ENCODE measurements around the gene CDC25A. TPM values are rescaled to one million over a fixed set of nuclear protein-coding genes. Genes with fewer than 3 reads are reported as not detected.

Gene CDC25A
- total RNA-seq, 1 donor from 2014 or later = 51.8 TPM

DNA sequence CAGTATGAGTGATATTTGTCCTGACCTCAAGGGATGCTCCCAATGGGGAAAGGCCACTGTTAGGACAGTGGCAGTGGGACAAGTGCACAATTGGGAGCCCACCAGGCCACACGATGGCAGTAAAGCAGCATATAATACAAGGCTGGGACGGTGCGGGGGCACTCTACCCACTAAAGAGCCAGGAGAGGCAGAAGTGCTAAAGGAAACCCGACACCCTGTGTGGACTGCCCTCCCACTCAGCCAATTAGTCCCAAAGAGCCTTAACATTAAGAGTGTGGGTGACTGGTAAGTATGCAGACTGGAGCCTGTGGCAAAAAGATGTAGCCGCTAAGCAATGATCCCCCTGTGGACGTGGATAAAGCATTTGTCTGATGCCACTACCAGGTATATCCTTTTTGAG lies 44.5 kb upstream of the CDC25A start:
- H3K79me2 ChIP-seq (ENCODE audit: low read depth) = no peaks in the 10 kb centered on the region
- no peak overlapping the region for H3K4me3 ChIP-seq
- H3K27ac ChIP-seq = peak overlapping the region; percentile 61
- no peaks in the 10 kb centered on the region for H4K20me1 ChIP-seq (ENCODE audit: low read depth)
- H3K4me2 ChIP-seq = peak overlapping the region; percentile 48
- no peak overlapping the region for H3K27ac Mint-ChIP-seq
- peaks cover 5% of the 10 kb centered on the region for H3K27me3 Mint-ChIP-seq (ENCODE audit: insufficient read depth, low read depth)
- no peak overlapping the region for H3K9ac ChIP-seq
- peak; percentile 86 for DNase-seq (ENCODE audit: low spot score)
- H3K36me3 ChIP-seq = no peaks in the 10 kb centered on the region
- H3K4me1 Mint-ChIP-seq = peaks cover 24% of the 10 kb centered on the region
- H3K36me3 Mint-ChIP-seq = no peaks in the 10 kb centered on the region
- H3K4me3 Mint-ChIP-seq = peak overlapping the region; percentile 15
- peak overlapping the region; percentile 82 for H2AFZ ChIP-seq (replicated peaks)
- H3K4me1 ChIP-seq = peaks cover 14% of the 10 kb centered on the region
- peaks cover 10% of the 10 kb centered on the region for H3K9me3 Mint-ChIP-seq
- no peaks in the 10 kb centered on the region for H3K27me3 ChIP-seq
- TF ChIP-seq EZH2phosphoT487 (IDR thresholded peaks at IDR 0.05) = no peak
- TF ChIP-seq, protein P1, sequence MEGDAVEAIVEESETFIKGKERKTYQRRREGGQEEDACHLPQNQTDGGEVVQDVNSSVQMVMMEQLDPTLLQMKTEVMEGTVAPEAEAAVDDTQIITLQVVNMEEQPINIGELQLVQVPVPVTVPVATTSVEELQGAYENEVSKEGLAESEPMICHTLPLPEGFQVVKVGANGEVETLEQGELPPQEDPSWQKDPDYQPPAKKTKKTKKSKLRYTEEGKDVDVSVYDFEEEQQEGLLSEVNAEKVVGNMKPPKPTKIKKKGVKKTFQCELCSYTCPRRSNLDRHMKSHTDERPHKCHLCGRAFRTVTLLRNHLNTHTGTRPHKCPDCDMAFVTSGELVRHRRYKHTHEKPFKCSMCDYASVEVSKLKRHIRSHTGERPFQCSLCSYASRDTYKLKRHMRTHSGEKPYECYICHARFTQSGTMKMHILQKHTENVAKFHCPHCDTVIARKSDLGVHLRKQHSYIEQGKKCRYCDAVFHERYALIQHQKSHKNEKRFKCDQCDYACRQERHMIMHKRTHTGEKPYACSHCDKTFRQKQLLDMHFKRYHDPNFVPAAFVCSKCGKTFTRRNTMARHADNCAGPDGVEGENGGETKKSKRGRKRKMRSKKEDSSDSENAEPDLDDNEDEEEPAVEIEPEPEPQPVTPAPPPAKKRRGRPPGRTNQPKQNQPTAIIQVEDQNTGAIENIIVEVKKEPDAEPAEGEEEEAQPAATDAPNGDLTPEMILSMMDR (IDR thresholded peaks at IDR 0.05) = peak; percentile 66
- H3F3A ChIP-seq (ENCODE audit: low read depth) = peaks cover 15% of the 10 kb centered on the region
- peaks cover 6% of the 10 kb centered on the region for H3K9me3 ChIP-seq (ENCODE audit: low read depth)

DNA sequence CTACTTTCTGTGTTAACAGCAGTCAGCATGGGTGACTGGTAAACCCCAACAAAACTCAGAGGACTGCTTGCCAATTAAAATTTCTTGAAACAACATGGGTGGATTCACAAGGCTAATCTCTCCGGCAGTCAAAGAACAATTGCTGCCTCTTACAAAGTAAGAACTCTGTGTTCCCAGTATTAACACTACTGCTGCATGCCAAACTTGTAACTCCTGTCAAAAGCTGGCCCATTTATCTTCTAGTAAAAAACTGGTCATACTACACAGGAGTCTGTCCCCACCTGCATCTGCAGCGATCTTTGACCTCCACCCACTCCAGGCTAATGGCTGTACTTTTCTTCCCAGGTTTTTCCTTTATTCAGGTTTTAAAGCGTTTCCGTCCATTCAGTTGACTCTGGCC lies 44.0 kb upstream of the CDC25A start:
- H3K27ac ChIP-seq = peak overlapping the region; percentile 61
- no peak overlapping the region for H3K4me3 Mint-ChIP-seq
- no peaks in the 10 kb centered on the region for H3K79me2 ChIP-seq (ENCODE audit: low read depth)
- peaks cover 6% of the 10 kb centered on the region for H3K9me3 ChIP-seq (ENCODE audit: low read depth)
- H3K27me3 Mint-ChIP-seq (ENCODE audit: insufficient read depth, low read depth) = peaks cover 7% of the 10 kb centered on the region
- DNase-seq (ENCODE audit: low spot score) = peak; percentile 45
- no peaks in the 10 kb centered on the region for H3K36me3 ChIP-seq
- no peak overlapping the region for H3K27ac Mint-ChIP-seq
- no peaks in the 10 kb centered on the region for H3K36me3 Mint-ChIP-seq
- peak overlapping the region; percentile 48 for H3K4me2 ChIP-seq
- H2AFZ ChIP-seq (replicated peaks) = peak overlapping the region; percentile 82
- TF ChIP-seq, protein P1 (IDR thresholded peaks at IDR 0.05) = no peak
- TF ChIP-seq EZH2 (IDR thresholded peaks at IDR 0.05) (no peak), EZH2phosphoT487 (IDR thresholded peaks at IDR 0.05) (no peak)
- H3K4me3 ChIP-seq = peak overlapping the region; percentile 13
- peaks cover 10% of the 10 kb centered on the region for H3K9me3 Mint-ChIP-seq
- no peaks in the 10 kb centered on the region for H3K27me3 ChIP-seq
- H4K20me1 ChIP-seq (ENCODE audit: low read depth) = no peaks in the 10 kb centered on the region
- no peak overlapping the region for H3K9ac ChIP-seq
- peaks cover 22% of the 10 kb centered on the region for H3K4me1 Mint-ChIP-seq
- peaks cover 15% of the 10 kb centered on the region for H3F3A ChIP-seq (ENCODE audit: low read depth)
- peaks cover 14% of the 10 kb centered on the region for H3K4me1 ChIP-seq

DNA sequence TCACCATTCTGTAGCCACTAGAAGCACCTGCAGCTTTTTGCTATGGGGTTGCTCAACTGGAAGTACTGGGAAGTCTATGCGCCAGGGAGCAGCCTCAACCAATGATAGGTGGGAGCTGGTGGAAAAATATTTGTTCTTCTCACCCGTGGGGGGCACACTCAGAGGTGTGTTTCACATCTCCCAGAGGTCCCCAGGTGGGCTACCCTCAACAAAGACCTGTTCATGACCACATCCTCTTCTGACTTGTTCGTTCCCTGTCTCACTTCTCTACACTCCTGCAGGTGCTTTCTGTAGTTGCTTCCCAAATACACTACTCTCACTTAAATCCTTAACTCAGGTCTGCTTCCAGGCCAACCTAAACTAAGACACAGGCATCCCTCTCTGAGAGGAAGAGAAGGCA lies 38.7 kb upstream of the CDC25A start:
- H3K9ac ChIP-seq = no peak overlapping the region
- Mint-ChIP-seq H3K27me3 (ENCODE audit: insufficient read depth, low read depth) (peaks cover 12% of the 10 kb centered on the region), H3K36me3 (no peaks in the 10 kb centered on the region), H3K27ac (no peak overlapping the region), H3K4me1 (peaks cover 4% of the 10 kb centered on the region), H3K9me3 (peaks cover 7% of the 10 kb centered on the region), H3K4me3 (no peak overlapping the region)
- no peak overlapping the region for H3K27ac ChIP-seq
- no peaks in the 10 kb centered on the region for H3K79me2 ChIP-seq (ENCODE audit: low read depth)
- no peaks in the 10 kb centered on the region for H3K27me3 ChIP-seq
- no peaks in the 10 kb centered on the region for H4K20me1 ChIP-seq (ENCODE audit: low read depth)
- H2AFZ ChIP-seq (replicated peaks) = peak overlapping the region; percentile 26
- H3K4me3 ChIP-seq = no peak overlapping the region
- TF ChIP-seq, protein P1 (IDR thresholded peaks at IDR 0.05) = no peak
- TF ChIP-seq EZH2 (IDR thresholded peaks at IDR 0.05) = no peak
- TF ChIP-seq EZH2phosphoT487 (IDR thresholded peaks at IDR 0.05) = no peak
- H3F3A ChIP-seq (ENCODE audit: low read depth) = peaks cover 3% of the 10 kb centered on the region
- no peaks in the 10 kb centered on the region for H3K9me3 ChIP-seq (ENCODE audit: low read depth)
- DNase-seq (ENCODE audit: low spot score) = no peak
- H3K36me3 ChIP-seq = no peaks in the 10 kb centered on the region
- peaks cover 8% of the 10 kb centered on the region for H3K4me1 ChIP-seq
- no peak overlapping the region for H3K4me2 ChIP-seq

Data from neural progenitor cell (in vitro differentiated cells).